Heart right ventricle (tissue), 16 donors: ENCODE measurements around the gene INTS11. TPM values are rescaled to one million over a fixed set of nuclear protein-coding genes. Genes with fewer than 3 reads are reported as not detected.

ENCODE experiments used
- ATAC-seq, 8 donors: fragments of 200-7000 bp; cut with Tn5 transposase; one replicate each; pipeline ENCODE4 v1.9.1; 2020; ENCODE audit warnings: mild to moderate bottlenecking in 8 of 8, moderate library complexity in 8 of 8, moderate number of reproducible peaks in 1 of 8
- DNase-seq, 2 donors: peaks; one replicate each; pipeline ENCODE4 v3.0.0-alpha.2; 2020
- H3K27ac ChIP-seq, 10 donors: fragments of 200-600 bp; sonication (generic) in 2 of 10; one replicate each; pipeline versions ENCODE4 v1.5.0 to v1.8.0; 2020 to 2022; ENCODE audit warnings: mild to moderate bottlenecking in 3 of 10
- H3K27me3 ChIP-seq, 7 donors: fragments of 200-600 bp; one replicate each; pipeline ENCODE4 v1.8.0; 2021 to 2022; ENCODE audit warnings: mild to moderate bottlenecking in 2 of 7
- H3K36me3 ChIP-seq, 9 donors: fragments of 200-600 bp; sonication (generic) in 1 of 9; one replicate each; pipeline versions ENCODE4 v1.5.0 to v1.8.0; 2020 to 2022; ENCODE audit warnings: mild to moderate bottlenecking in 2 of 9
- H3K4me1 ChIP-seq, 9 donors: fragments of 200-600 bp; sonication (generic) in 1 of 9; one replicate each; pipeline versions ENCODE4 v1.5.0 to v1.8.0; 2020 to 2022; ENCODE audit warnings: mild to moderate bottlenecking in 4 of 9
- H3K4me3 ChIP-seq, 10 donors: fragments of 200-600 bp; sonication (generic) in 2 of 10; one replicate each; pipeline versions ENCODE4 v1.5.0 to v1.8.0; 2020 to 2022; ENCODE audit warnings: mild to moderate bottlenecking in 7 of 10, moderate library complexity in 2 of 10
- H3K9me3 ChIP-seq, 11 donors: fragments of 200-600 bp in 10 of 11; sonication (generic) in 2 of 11; one replicate each; pipeline versions ENCODE4 v1.5.0 to v1.8.0; 2013 to 2022; ENCODE audit warnings: mild to moderate bottlenecking in 2 of 11, control low read depth in 1 of 11, moderate library complexity in 1 of 11
- WGBS, 2 donors: extraction: QIAGEN DNeasy Blood & Tissue Kit; methylation state at CpG; one replicate each; pipeline ENCODE4 v1.1.7; 2013; ENCODE audit warnings: inconsistent platforms in 1 of 2; 5-methylcytosine and 5-hydroxymethylcytosine counted together
- intact Hi-C, 10 donors: fragments of 100-400 bp; cut with DNase I; formaldehyde crosslinking; loops; one replicate each; pipeline versions ENCODE4 v1.11.1 to v1.14.2; 2022
- polyA plus RNA-seq, 2 donors: library from polyadenylated mRNA; stranded (reverse); fragments of 200-250 nt; gene quantifications; one replicate each; pipeline ENCODE4 v1.2.3, GENCODE V29; 2013
- total RNA-seq, 10 donors: library from RNA; stranded (reverse); fragmentation: NEBNext Ultra II Directional in 3 of 10; extraction: Animal tissue kit (Norgen Biotek cat#: 25700) in 3 of 10; gene quantifications; one replicate each; pipeline versions ENCODE4 v1.2.1 to v1.2.4, GENCODE V29; 2021 to 2023
- TF ChIP-seq, protein P1 (sequence below), 9 donors: fragments of 200-600 bp; sonication (generic) in 2 of 9; IDR thresholded peaks; one replicate each; pipeline versions ENCODE4 v1.5.0 to v1.8.0; 2021 to 2022; ENCODE audit warnings: antibody characterized with exemption in 9 of 9, mild to moderate bottlenecking in 5 of 9, moderate library complexity in 1 of 9
- donor health status: Arrhythmogenic right ventricular cardiomyopathy.
- donor health status: ischemic (EF 13 %, LVEDD 7.1; RV severe dilation, severe dysfunction).
- donor health status: healthy with polysubstance abuse.
- donor health status: DM: no; HTN: yes; CAD: no.
- donor health status: DM: no; HTN: no; CAD: no.
- donor health status: ischemic (EF 25% LVEDD 6.9; RV normal size, moderate dysfunction).
- donor health status: ischemic (EF 25% LVEDD 5.7; RV mildly dilated, moderate dysfunction).
- donor health status: healthy.
- donor health status: DM: yes; HTN: yes; CAD: no.
- donor health status: Ischemic cardiomyopathy.
- donor health status: ischemic (EF 35%, LVEDD 5.7; RV mildly dilated, moderate dysfunction).
- donor health status: nonischemic (EF 11% LVEDD 7.7; RV severe dilation, severe dysfunction).
- donor health status: DM: yes; HTN: yes; CAD: no.
- donor health status: PGD.
- donor health status: ischemic (EF 29% LVEDD 5.4; RV normal size, mild dysfunction).
- donor health status: nonischemic (EF 23%, LVEDD 6.1; RV moderate dilation, normal function).

INTS11 gene
- total and polyA plus RNA-seq, 12 donors = 44.7 to 269 (median 57.4) TPM

GRCh38 chr1:1284221-1285101 lies 40.0 kb downstream of the INTS11 start:
- TF ChIP-seq, protein P1, sequence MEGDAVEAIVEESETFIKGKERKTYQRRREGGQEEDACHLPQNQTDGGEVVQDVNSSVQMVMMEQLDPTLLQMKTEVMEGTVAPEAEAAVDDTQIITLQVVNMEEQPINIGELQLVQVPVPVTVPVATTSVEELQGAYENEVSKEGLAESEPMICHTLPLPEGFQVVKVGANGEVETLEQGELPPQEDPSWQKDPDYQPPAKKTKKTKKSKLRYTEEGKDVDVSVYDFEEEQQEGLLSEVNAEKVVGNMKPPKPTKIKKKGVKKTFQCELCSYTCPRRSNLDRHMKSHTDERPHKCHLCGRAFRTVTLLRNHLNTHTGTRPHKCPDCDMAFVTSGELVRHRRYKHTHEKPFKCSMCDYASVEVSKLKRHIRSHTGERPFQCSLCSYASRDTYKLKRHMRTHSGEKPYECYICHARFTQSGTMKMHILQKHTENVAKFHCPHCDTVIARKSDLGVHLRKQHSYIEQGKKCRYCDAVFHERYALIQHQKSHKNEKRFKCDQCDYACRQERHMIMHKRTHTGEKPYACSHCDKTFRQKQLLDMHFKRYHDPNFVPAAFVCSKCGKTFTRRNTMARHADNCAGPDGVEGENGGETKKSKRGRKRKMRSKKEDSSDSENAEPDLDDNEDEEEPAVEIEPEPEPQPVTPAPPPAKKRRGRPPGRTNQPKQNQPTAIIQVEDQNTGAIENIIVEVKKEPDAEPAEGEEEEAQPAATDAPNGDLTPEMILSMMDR (IDR thresholded peaks at IDR 0.05) = no peak
- intact Hi-C loops = no loop called here
- Histone ChIP-seq H3K27ac (no peak overlapping the region), H3K9me3 (no peaks in the 10 kb centered on the region), H3K27me3 (peaks cover 0 to 32% (median 24%) of the 10 kb centered on the region in 7 donors), H3K4me1 (peaks cover 0 to 11% (median 0%) of the 10 kb centered on the region in 9 donors), H3K4me3 (no peak overlapping the region), H3K36me3 (no peaks in the 10 kb centered on the region)
- no peak for ATAC-seq
- no peak for DNase-seq
- 85 to 87% methylated on average over 26 to 31 of the region's 32 CpGs for WGBS, 2 donors

- Histone ChIP-seq H3K27ac (no peak overlapping the region), H3K4me3 (no peak overlapping the region), H3K36me3 (no peaks in the 10 kb centered on the region), H3K27me3 (peaks cover 0 to 32% (median 24%) of the 10 kb centered on the region in 7 donors), H3K9me3 (no peaks in the 10 kb centered on the region), H3K4me1 (peaks cover 0 to 11% (median 0%) of the 10 kb centered on the region in 9 donors)
- intact Hi-C loops = no loop called here
- ATAC-seq (no peak), DNase-seq (no peak)
- TF ChIP-seq, protein P1 (IDR thresholded peaks at IDR 0.05) = no peak
- WGBS, 2 donors = 10% methylated on average over 9 of the region's 9 CpGs
Measured at GRCh38 chr1:1283821-1284220, 40.6 kb downstream of the INTS11 start.

GRCh38 chr1:1282998-1283397 lies 41.5 kb downstream of the INTS11 start:
- no peaks in the 10 kb centered on the region for H3K9me3 ChIP-seq
- TF ChIP-seq, protein P1 (IDR thresholded peaks at IDR 0.05) = no peak
- WGBS, 2 donors = 81 to 88% methylated on average over 14 of the region's 14 CpGs
- intact Hi-C loops = no loop called here
- ATAC-seq (no peak), DNase-seq (peak in 1 of 2 donors; percentile 10)
- H3K27me3 ChIP-seq = peaks cover 0 to 32% (median 24%) of the 10 kb centered on the region in 7 donors
- peaks cover 0 to 11% (median 0%) of the 10 kb centered on the region in 9 donors for H3K4me1 ChIP-seq
- no peak overlapping the region for H3K27ac ChIP-seq
- H3K4me3 ChIP-seq = no peak overlapping the region
- H3K36me3 ChIP-seq = no peaks in the 10 kb centered on the region

DNA sequence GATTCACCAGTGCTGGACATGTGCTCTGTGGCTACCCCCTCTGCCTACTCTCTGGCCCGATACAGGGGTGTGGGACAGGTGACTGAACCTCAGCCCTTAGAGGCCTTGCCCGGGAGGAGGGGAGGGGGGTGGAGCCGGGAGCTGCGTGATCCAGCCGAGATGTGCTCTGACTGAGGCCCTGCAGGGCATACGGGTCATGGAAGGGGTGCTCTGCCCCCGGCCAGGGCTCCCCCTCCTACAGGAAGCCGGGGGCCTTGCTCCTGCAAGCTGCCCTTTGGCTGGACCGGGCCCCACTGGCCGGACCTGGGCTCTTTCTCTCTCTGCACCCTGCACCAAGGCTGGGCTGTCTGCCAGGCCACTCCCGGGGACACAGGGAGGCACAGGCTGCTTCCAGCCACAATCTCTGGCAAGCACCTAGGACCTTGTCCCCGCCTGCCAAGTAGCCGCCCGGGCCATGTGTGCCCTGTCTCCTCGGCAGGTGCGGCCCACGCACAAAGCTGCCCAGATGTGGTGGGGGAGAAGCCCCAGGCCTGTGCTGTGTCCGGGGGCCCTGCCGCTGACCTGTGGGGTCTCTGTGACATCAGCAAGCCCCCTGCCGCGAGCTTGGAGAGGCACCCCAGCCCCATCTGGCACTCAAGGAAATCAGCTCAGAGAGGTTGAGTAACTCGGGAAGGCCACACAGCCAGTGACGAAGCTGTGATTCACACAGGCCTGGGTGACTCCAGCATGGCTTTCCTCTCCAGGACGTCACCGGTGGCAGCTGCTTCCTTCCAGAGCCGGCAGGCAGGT lies 42.7 kb downstream of the INTS11 start:
- peak overlapping the region in 4 of 10 donors; percentile 4 to 46 (median 37) for H3K27ac ChIP-seq
- peaks cover 0 to 11% (median 0%) of the 10 kb centered on the region in 9 donors for H3K4me1 ChIP-seq
- TF ChIP-seq, protein P1 (IDR thresholded peaks at IDR 0.05) = no peak
- no peaks in the 10 kb centered on the region for H3K36me3 ChIP-seq
- intact Hi-C loops = no loop called here
- DNase-seq (peak; percentile 77 to 83), ATAC-seq (peak; percentile 62 to 95 (median 87))
- no peak overlapping the region for H3K4me3 ChIP-seq
- no peaks in the 10 kb centered on the region for H3K9me3 ChIP-seq
- H3K27me3 ChIP-seq = peaks cover 0 to 19% (median 16%) of the 10 kb centered on the region in 7 donors
- 31 to 45% methylated on average over 26 of the region's 26 CpGs for WGBS, 2 donors
